HCT116 (cell line): ENCODE data around the gene CAPSL. TPM values are rescaled to one million over a fixed set of nuclear protein-coding genes. Genes with fewer than 3 reads are reported as not detected.

ENCODE experiments used
- ATAC-seq: fragments of 200-7000 bp; cut with Tn5 transposase; 2 replicates; pipeline ENCODE4 v1.9.1; 2020; ENCODE audit warnings: mild to moderate bottlenecking, moderate library complexity
- BruUV-seq: library from RNA; stranded (reverse); fragments of 400-500 nt; replicated peaks from 2 replicates; lab custom pipeline; 2021; lab: Mats Ljungman, UMichigan
- CTCF ChIA-PET: fragments of 300-600 bp; sonication (Branson Sonifier 250); formaldehyde crosslinking; loops from one replicate; lab custom pipeline; 2021; ENCODE audit warnings: antibody characterized with exemption; lab: Charles Lee
- POLR2A ChIA-PET: fragments of 300-600, 350-600 bp; sonication (Branson Sonifier 250); formaldehyde crosslinking; loops from one replicate; lab custom pipeline; 2021; ENCODE audit warnings: antibody characterized with exemption; lab: Charles Lee
- RAD21 ChIA-PET, 2 experiments: fragments of 300-600 bp; sonication (Branson Sonifier 250); formaldehyde crosslinking; loops; one replicate each; lab custom pipeline; 2023; ENCODE audit warnings: low total read pairs in 2 of 2; ENCODE audit not compliant: uncharacterized antibody in 2 of 2, unreplicated experiment in 2 of 2, low non-redundant PET in 1 of 2; lab: Charles Lee
- DNase-seq: peaks from one replicate; pipeline ENCODE4 v3.0.0-alpha.2; 2010; ENCODE audit warnings: low read depth, low spot score
- H2AFZ ChIP-seq: fragments of 200-600 bp; shearing (Covaris generic), sonication (generic); 2 replicates; pipeline ENCODE4 v1.6.1; 2017; ENCODE audit warnings: low read depth, mixed run types, mixed read lengths, antibody characterized with exemption, low read length; ENCODE audit not compliant: poor library complexity, severe bottlenecking
- H3K27ac ChIP-seq: 2 replicates; pipeline ENCODE4 v1.5.1; 2012; ENCODE audit warnings: low read depth, low read length
- H3K27me3 ChIP-seq: fragments of 200-600 bp; sonication (generic); 2 replicates; pipeline ENCODE4 v1.6.1; 2016; ENCODE audit warnings: mixed run types, low read length, mixed read lengths; ENCODE audit not compliant: insufficient read depth
- H3K36me3 ChIP-seq, 2 experiments: fragments of 200-500 bp in 1 of 2; fragments of 200-600 bp in 1 of 2; sonication (Bioruptor generic) in 1 of 2; sonication (generic) in 1 of 2; 2 replicates each; pipeline versions ENCODE4 v1.5.1 to v1.6.1; 2014 to 2016; ENCODE audit warnings: low read length in 2 of 2, inconsistent platforms in 1 of 2, mixed read lengths in 1 of 2, mixed run types in 1 of 2; ENCODE audit not compliant: insufficient read depth in 2 of 2, control insufficient read depth in 1 of 2
- H3K4me1 ChIP-seq, 2 experiments: fragments of 200-600 bp in 1 of 2; sonication (generic) in 1 of 2; 2 replicates each; pipeline versions ENCODE4 v1.5.1 to v1.6.1; 2012 to 2017; ENCODE audit warnings: low read length in 2 of 2, inconsistent platforms in 1 of 2, mild to moderate bottlenecking in 1 of 2, mixed read lengths in 1 of 2, mixed run types in 1 of 2, moderate library complexity in 1 of 2; ENCODE audit not compliant: insufficient read depth in 2 of 2, control insufficient read depth in 1 of 2
- H3K4me2 ChIP-seq: fragments of 200-600 bp; sonication (generic); 2 replicates; pipeline ENCODE4 v1.6.1; 2017; ENCODE audit warnings: mixed run types, low read length, mixed read lengths
- H3K4me3 ChIP-seq, 2 experiments: fragments of 200-600 bp in 1 of 2; sonication (generic) in 1 of 2; replicated peaks in 1 of 2; 2 replicates each; pipeline ENCODE4 v1.5.1; 2011 to 2016; ENCODE audit warnings: low read length in 2 of 2, control low read depth in 1 of 2, low read depth in 1 of 2, mild to moderate bottlenecking in 1 of 2, mixed read lengths in 1 of 2, mixed run types in 1 of 2
- H3K79me2 ChIP-seq: fragments of 200-600 bp; sonication (generic); 2 replicates; pipeline ENCODE4 v1.6.1; 2017; ENCODE audit warnings: mild to moderate bottlenecking, mixed run types, low read length, moderate library complexity, mixed read lengths; ENCODE audit not compliant: insufficient read depth
- H3K9ac ChIP-seq: fragments of 200-600 bp; sonication (generic); 2 replicates; pipeline ENCODE4 v1.6.1; 2016; ENCODE audit warnings: low read length, mixed read lengths
- H3K9me2 ChIP-seq: fragments of 200-600 bp; sonication (generic), shearing (Covaris generic); 2 replicates; pipeline ENCODE4 v1.6.1; 2017; ENCODE audit warnings: mixed run types, mild to moderate bottlenecking, moderate library complexity; ENCODE audit not compliant: insufficient read depth
- H3K9me3 ChIP-seq, 2 experiments: fragments of 200-500 bp in 1 of 2; fragments of 200-600 bp in 1 of 2; sonication (Bioruptor generic) in 1 of 2; sonication (generic) in 1 of 2; 2 replicates each; pipeline ENCODE4 v1.6.1; 2014 to 2017; ENCODE audit warnings: low read length in 2 of 2, mixed read lengths in 2 of 2, inconsistent platforms in 1 of 2, low read depth in 1 of 2, mild to moderate bottlenecking in 1 of 2, mixed run types in 1 of 2, moderate library complexity in 1 of 2; ENCODE audit not compliant: control insufficient read depth in 1 of 2, insufficient read depth in 1 of 2
- H4K20me1 ChIP-seq: fragments of 200-600 bp; sonication (generic), shearing (Covaris generic); 2 replicates; pipeline ENCODE4 v1.6.1; 2017; ENCODE audit warnings: mixed run types, mild to moderate bottlenecking, moderate library complexity; ENCODE audit not compliant: insufficient read depth
- CBX3 ChIP-seq: IDR thresholded peaks from 2 replicates; pipeline ENCODE4 v1.6.1; 2012; ENCODE audit warnings: low read depth
- CEBPB ChIP-seq: IDR thresholded peaks from 2 replicates; pipeline ENCODE4 v1.6.1; 2012; ENCODE audit warnings: low read depth
- ELF1 ChIP-seq: IDR thresholded peaks from 2 replicates; pipeline ENCODE4 v1.6.1; 2012; ENCODE audit warnings: low read depth, borderline replicate concordance
- EZH2 ChIP-seq: fragments of 200-600 bp; sonication (generic); IDR thresholded peaks from 2 replicates; pipeline ENCODE4 v1.6.1; 2017; ENCODE audit warnings: antibody characterized with exemption, mixed run types
- EZH2phosphoT487 ChIP-seq: fragments of 200-600 bp; IDR thresholded peaks from 2 replicates; pipeline ENCODE4 v1.6.1; 2018; ENCODE audit warnings: antibody characterized with exemption, borderline replicate concordance
- JUND ChIP-seq: IDR thresholded peaks from 2 replicates; pipeline ENCODE4 v1.6.1; 2012
- SRF ChIP-seq: IDR thresholded peaks from 2 replicates; pipeline ENCODE4 v1.6.1; 2012; ENCODE audit warnings: low read depth
- TCF7L2 ChIP-seq: IDR thresholded peaks from 2 replicates; pipeline ENCODE4 v1.7.0; 2011; ENCODE audit warnings: borderline replicate concordance, inconsistent platforms; ENCODE audit not compliant: insufficient read depth, insufficient read length; ENCODE audit errors: extremely low read depth
- YY1 ChIP-seq: IDR thresholded peaks from 2 replicates; pipeline ENCODE4 v1.6.1; 2011; ENCODE audit warnings: low read length, low read depth, moderate library complexity, mild to moderate bottlenecking; ENCODE audit not compliant: insufficient replicate concordance; ENCODE audit errors: extremely low read depth
- ZFX ChIP-seq: fragments of 450-650 bp; IDR thresholded peaks from 2 replicates; pipeline ENCODE4 v1.6.1; 2017
- ZNF274 ChIP-seq: fragments of 200-500 bp; sonication (Bioruptor generic); IDR thresholded peaks from 2 replicates; pipeline ENCODE4 v1.6.1; 2014; ENCODE audit warnings: mild to moderate bottlenecking, low read depth, low read length, inconsistent platforms
- intact Hi-C: fragments of 100-400 bp; cut with micrococcal nuclease; formaldehyde crosslinking; loops from 2 replicates; pipeline ENCODE4 v1.10.0; 2022
- total RNA-seq: library from RNA; stranded (reverse); gene quantifications from one replicate; pipeline ENCODE4 v1.2.1, GENCODE V29; 2021; ENCODE audit not compliant: unreplicated experiment
- TF ChIP-seq, protein P1 (sequence below): IDR thresholded peaks from 2 replicates; pipeline ENCODE4 v1.6.1; 2011; ENCODE audit warnings: mild to moderate bottlenecking, low read length, moderate library complexity; ENCODE audit not compliant: insufficient replicate concordance; ENCODE audit errors: extremely low read depth
- TF ChIP-seq, protein P2 (sequence below): IDR thresholded peaks from 2 replicates; pipeline ENCODE4 v1.6.1; 2012; ENCODE audit warnings: low read depth
- TF ChIP-seq, protein P3 (sequence below), 3 experiments: fragments of 200-600 bp in 1 of 3; sonication (generic) in 1 of 3; IDR thresholded peaks in 2 of 3; conservative IDR thresholded peaks in 1 of 3; 2 replicates each; pipeline ENCODE4 v1.5.1; 2012 to 2017; ENCODE audit warnings: low read depth in 2 of 3, low read length in 2 of 3, antibody characterized with exemption in 1 of 3, borderline replicate concordance in 1 of 3, control low read depth in 1 of 3, mild to moderate bottlenecking in 1 of 3, mixed read lengths in 1 of 3, mixed run types in 1 of 3, moderate library complexity in 1 of 3; ENCODE audit not compliant: insufficient read depth in 1 of 3

CAPSL gene
- total RNA-seq, 1 experiment from 2014 or later = not detected

DNA sequence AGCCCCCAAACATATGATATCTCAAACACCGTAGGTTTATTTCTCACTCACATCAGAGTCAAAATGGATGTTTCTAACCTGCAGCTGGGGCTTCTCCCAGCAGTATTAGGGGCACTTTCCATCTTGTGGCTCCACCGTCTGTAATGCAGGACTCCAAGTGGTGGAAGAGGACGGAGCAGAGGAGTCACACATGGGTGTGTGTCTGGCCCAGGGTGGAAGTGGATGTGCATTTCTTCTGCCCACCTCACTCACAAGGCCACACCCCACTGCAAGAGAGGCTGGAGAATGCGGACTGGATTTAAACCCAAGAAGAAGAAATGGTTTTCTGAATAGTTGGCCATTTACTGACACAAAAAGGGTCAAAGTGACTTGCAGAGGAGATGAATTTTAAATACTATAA, 67.8 kb downstream of the CAPSL start (continued):
- TF ChIP-seq, protein P1, sequence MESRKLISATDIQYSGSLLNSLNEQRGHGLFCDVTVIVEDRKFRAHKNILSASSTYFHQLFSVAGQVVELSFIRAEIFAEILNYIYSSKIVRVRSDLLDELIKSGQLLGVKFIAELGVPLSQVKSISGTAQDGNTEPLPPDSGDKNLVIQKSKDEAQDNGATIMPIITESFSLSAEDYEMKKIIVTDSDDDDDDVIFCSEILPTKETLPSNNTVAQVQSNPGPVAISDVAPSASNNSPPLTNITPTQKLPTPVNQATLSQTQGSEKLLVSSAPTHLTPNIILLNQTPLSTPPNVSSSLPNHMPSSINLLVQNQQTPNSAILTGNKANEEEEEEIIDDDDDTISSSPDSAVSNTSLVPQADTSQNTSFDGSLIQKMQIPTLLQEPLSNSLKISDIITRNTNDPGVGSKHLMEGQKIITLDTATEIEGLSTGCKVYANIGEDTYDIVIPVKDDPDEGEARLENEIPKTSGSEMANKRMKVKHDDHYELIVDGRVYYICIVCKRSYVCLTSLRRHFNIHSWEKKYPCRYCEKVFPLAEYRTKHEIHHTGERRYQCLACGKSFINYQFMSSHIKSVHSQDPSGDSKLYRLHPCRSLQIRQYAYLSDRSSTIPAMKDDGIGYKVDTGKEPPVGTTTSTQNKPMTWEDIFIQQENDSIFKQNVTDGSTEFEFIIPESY = no peak
- no peak for TF ChIP-seq TCF7L2
- no peak for TF ChIP-seq ZNF274
- TF ChIP-seq JUND = no peak

DNA sequence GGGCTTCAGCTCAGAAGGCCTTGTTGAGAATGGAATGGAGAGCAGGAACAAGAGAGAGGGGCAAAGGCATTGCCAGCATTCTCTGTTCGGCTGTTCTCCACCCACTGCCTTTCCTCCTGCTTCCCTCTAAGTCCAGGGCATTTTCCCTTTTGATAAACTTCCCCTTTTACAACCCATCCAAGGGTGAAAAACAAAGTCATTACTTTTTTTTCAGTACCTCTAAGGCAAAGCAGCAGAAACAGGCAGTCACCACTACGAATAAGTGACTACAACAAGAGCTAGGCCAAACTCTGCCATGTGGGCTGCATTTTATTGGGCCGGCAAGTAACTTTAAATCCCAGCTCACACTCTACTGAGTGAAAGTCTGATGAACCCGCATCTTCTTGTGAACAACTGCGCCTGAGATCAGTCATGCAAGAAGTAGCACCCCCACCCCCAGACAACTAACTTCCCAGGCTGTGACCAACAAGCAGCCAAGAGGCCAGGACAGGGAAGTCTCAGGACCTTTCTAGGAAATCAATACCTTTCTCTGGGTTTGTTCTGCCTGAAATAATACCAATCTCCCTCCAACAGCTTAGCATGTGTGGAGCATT, 68.6 kb downstream of the CAPSL start:
- BruUV-seq = no TSS peak
- no peak for TF ChIP-seq ZFX
- TF ChIP-seq, protein P1 = no peak
- TF ChIP-seq EZH2phosphoT487 = no peak
- TF ChIP-seq SRF = no peak
- no peak for TF ChIP-seq JUND
- no peak for TF ChIP-seq YY1
- TF ChIP-seq, protein P2, sequence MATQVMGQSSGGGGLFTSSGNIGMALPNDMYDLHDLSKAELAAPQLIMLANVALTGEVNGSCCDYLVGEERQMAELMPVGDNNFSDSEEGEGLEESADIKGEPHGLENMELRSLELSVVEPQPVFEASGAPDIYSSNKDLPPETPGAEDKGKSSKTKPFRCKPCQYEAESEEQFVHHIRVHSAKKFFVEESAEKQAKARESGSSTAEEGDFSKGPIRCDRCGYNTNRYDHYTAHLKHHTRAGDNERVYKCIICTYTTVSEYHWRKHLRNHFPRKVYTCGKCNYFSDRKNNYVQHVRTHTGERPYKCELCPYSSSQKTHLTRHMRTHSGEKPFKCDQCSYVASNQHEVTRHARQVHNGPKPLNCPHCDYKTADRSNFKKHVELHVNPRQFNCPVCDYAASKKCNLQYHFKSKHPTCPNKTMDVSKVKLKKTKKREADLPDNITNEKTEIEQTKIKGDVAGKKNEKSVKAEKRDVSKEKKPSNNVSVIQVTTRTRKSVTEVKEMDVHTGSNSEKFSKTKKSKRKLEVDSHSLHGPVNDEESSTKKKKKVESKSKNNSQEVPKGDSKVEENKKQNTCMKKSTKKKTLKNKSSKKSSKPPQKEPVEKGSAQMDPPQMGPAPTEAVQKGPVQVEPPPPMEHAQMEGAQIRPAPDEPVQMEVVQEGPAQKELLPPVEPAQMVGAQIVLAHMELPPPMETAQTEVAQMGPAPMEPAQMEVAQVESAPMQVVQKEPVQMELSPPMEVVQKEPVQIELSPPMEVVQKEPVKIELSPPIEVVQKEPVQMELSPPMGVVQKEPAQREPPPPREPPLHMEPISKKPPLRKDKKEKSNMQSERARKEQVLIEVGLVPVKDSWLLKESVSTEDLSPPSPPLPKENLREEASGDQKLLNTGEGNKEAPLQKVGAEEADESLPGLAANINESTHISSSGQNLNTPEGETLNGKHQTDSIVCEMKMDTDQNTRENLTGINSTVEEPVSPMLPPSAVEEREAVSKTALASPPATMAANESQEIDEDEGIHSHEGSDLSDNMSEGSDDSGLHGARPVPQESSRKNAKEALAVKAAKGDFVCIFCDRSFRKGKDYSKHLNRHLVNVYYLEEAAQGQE = no peak
- TF ChIP-seq, protein P3, sequence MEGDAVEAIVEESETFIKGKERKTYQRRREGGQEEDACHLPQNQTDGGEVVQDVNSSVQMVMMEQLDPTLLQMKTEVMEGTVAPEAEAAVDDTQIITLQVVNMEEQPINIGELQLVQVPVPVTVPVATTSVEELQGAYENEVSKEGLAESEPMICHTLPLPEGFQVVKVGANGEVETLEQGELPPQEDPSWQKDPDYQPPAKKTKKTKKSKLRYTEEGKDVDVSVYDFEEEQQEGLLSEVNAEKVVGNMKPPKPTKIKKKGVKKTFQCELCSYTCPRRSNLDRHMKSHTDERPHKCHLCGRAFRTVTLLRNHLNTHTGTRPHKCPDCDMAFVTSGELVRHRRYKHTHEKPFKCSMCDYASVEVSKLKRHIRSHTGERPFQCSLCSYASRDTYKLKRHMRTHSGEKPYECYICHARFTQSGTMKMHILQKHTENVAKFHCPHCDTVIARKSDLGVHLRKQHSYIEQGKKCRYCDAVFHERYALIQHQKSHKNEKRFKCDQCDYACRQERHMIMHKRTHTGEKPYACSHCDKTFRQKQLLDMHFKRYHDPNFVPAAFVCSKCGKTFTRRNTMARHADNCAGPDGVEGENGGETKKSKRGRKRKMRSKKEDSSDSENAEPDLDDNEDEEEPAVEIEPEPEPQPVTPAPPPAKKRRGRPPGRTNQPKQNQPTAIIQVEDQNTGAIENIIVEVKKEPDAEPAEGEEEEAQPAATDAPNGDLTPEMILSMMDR (IDR thresholded peaks at IDR 0.05 in 2 of 3, conservative IDR thresholded peaks at IDR 0.05 in 1 of 3; ENCODE audit: borderline replicate concordance in 1 of 3, insufficient read depth in 1 of 3, low read depth in 2 of 3, low read length in 2 of 3) = no peak
- no peak for TF ChIP-seq EZH2
- no peak for TF ChIP-seq ELF1
- TF ChIP-seq CBX3 = no peak
- TF ChIP-seq CEBPB = no peak
- no peak for TF ChIP-seq ZNF274

More for the DNA sequence above, 68.6 kb downstream of the CAPSL start:
- no peak overlapping the region for H3K9ac ChIP-seq
- H3K4me1 ChIP-seq = no peaks in the 10 kb centered on the region
- H3K27ac ChIP-seq = no peak overlapping the region
- POLR2A ChIA-PET = no interaction called here
- no peaks in the 10 kb centered on the region for H3K9me2 ChIP-seq
- H3K4me3 ChIP-seq = no peak overlapping the region
- no peaks in the 10 kb centered on the region for H3K79me2 ChIP-seq
- H2AFZ ChIP-seq = no peak overlapping the region
- H3K4me2 ChIP-seq = no peak overlapping the region
- RAD21 ChIA-PET = no interaction called here
- peaks cover 6% of the 10 kb centered on the region; the same call in 1 of the 2 replicates for H3K27me3 ChIP-seq
- CTCF ChIA-PET = no interaction called here
- no peaks in the 10 kb centered on the region for H3K36me3 ChIP-seq
- intact Hi-C loops = no loop called here
- ATAC-seq (no peak), DNase-seq (no peak)
- no peaks in the 10 kb centered on the region for H3K9me3 ChIP-seq
- H4K20me1 ChIP-seq = no peaks in the 10 kb centered on the region
